ENCODE measurements around the gene EFNA1.
"Not testable (repeated sequence)": the region's sequence is repeated elsewhere in the genome, so short reads cannot be mapped to it uniquely, and the experiment has no call there.

DNA sequence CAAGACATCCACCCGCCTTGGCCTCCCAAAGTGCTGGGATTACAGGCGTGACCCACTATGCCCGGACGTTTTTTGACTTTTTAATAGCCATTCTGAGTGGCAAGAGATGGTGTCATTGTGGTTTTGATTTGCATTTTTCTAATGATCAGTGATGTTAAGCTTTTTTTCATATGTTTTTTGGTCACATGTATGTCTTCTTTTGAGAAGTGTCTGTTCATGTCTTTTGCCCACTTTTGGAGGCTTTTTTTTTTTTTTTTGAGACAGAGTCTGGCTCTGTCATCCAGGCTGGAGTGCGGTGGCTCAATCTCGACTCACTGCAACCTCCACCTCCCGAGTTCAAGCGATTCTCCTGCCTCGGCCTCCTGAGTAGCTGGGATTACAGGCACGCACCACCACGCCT is 36.9 kb downstream of the EFNA1 start:
- TF ChIP-seq EZH2 (optimal IDR thresholded peaks at IDR 0.05; ENCODE audit: low read depth, low read length): not testable (repeated sequence)
- TF ChIP-seq, protein P1, sequence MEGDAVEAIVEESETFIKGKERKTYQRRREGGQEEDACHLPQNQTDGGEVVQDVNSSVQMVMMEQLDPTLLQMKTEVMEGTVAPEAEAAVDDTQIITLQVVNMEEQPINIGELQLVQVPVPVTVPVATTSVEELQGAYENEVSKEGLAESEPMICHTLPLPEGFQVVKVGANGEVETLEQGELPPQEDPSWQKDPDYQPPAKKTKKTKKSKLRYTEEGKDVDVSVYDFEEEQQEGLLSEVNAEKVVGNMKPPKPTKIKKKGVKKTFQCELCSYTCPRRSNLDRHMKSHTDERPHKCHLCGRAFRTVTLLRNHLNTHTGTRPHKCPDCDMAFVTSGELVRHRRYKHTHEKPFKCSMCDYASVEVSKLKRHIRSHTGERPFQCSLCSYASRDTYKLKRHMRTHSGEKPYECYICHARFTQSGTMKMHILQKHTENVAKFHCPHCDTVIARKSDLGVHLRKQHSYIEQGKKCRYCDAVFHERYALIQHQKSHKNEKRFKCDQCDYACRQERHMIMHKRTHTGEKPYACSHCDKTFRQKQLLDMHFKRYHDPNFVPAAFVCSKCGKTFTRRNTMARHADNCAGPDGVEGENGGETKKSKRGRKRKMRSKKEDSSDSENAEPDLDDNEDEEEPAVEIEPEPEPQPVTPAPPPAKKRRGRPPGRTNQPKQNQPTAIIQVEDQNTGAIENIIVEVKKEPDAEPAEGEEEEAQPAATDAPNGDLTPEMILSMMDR (IDR thresholded peaks at IDR 0.05; ENCODE audit: low read length): not testable (repeated sequence)
